Head of caudate nucleus (tissue), 42 donors: Measurements from ENCODE around the gene HLA-DMB.

ENCODE experiments used
- DNase-seq, 42 donors: peaks; one replicate each; pipeline versions ENCODE4 v3.0.0 to v3.0.0-alpha.2; 2020 to 2021; ENCODE audit warnings: mixed read lengths in 7 of 42
- intact Hi-C: fragments of 100-400 bp; cut with DNase I; formaldehyde crosslinking; loops from one replicate; pipeline ENCODE4 v1.15.0; 2022

The HLA-DMB gene

GRCh38 chr6:32936239-32937152 lies 4.3 kb downstream of the HLA-DMB start:
- intact Hi-C loops, result no loop called here
- peak in 3 of 42 donors; percentile 18 to 39 (median 25) for DNase-seq

DNA sequence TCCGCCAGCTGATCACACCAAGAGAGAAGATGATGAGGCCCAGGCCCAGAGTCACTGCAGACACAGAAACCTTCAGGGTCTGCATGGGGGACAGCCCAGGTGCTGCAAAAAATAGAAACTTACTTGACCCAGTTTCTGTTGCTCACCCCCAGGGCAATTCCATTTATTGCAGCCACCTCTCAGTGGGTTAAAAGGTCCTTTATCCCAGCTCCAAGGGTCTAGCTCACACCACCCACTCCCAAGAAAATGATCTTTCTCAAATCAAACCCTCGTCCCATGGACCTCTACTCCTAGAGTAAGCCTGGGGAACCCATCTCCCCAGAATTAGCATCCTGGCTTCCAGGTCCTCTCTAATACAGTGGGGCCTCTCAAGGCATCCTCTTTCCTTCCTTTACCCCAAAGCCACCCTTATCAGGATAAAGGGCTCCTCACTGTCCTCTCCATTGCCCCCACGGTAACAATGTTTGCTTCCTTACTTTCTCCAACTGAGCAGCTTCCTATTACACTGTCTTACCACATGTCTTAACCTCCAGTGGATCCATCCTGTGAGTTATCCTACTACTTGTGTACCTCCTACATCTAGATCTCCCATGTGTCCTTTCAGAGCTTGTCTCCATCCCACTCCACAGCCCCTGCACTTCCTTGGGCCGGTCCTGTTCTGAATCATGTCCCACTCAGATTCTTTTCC lies 5.1 kb downstream of the HLA-DMB start:
- intact Hi-C loops, result no loop called here
- no peak for DNase-seq

GRCh38 chr6:32933661-32934085 lies 7.2 kb downstream of the HLA-DMB start:
- intact Hi-C loops, result loop anchor here (5.0 kb wide), 1 partner anchor 49 kb away; no protein-coding TSS in a partner anchor
- peak; percentile 39 to 93 (median 80) for DNase-seq

DNA sequence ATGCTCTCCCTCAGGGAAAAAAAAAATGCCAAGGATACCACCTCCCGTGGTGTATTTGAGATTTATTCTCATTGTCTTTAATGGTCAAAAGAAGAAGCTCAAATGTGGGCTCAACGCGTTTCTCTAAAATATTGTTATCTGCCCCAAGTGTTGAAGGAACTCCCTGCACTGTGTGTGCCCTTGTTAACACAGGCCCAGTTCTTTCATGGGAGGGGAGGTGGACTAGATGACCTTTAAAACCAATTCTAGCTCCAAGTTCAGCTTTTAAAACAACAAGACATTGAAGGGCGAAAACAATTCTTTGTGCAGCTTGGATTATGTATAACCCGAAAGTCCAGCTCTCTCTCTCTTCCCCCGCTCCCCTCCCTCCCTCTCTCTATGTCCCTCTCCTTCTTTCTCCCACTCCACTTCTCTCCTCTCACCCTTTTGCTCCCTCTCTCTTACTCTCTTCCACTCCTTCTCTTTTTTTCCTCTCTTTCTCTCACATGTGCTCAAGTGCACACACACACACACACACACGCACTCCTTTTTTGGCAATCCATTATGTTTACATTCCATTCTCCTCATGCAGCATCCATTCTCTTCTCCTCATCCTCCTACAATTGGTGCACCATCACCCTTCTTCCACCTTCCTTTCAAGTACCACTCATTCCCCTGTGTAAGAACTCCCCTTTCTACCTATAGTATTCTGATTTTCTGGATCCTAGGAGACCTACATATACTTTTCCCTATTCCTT lies 8.5 kb downstream of the HLA-DMB start:
- intact Hi-C loops, result loop anchor here (5.0 kb wide), 1 partner anchor 50 kb away; no protein-coding TSS in a partner anchor

GRCh38 chr6:32931211-32931610 lies 9.6 kb downstream of the HLA-DMB start:
- intact Hi-C loops, result loop anchor here (5.0 kb wide), 1 partner anchor 51 kb away; no protein-coding TSS in a partner anchor
- no peak for DNase-seq

More for the DNA sequence above, 8.5 kb downstream of the HLA-DMB start:
- no peak for DNase-seq

DNA sequence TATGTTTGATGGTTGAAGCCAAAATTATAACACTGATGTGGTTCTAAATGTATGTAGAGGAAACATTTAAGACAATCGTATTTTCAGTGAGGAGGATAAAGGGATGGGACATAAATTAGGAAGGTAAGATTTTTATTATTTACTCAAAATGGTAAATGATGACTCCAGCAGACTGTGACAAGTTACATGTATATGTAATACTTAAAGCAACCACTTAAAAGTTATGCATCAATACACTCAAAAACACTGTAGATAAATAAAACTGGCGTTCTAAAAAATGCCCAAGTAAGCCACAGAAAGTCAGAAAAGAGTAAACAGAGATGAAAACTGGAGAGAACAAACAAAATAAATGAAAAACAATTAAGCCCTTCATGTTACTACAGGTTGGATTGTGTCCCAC lies 18.7 kb downstream of the HLA-DMB start:
- DNase-seq, result no peak
- intact Hi-C loops, result no loop called here

GRCh38 chr6:32920715-32921114 lies 20.1 kb downstream of the HLA-DMB start:
- DNase-seq, result no peak
- intact Hi-C loops, result no loop called here

GRCh38 chr6:32912951-32913350 lies 27.9 kb downstream of the HLA-DMB start:
- no peak for DNase-seq

GRCh38 chr6:32908897-32909296 lies 31.9 kb downstream of the HLA-DMB start:
- no peak for DNase-seq
- intact Hi-C loops, result no loop called here

More at GRCh38 chr6:32912951-32913350, 27.9 kb downstream of the HLA-DMB start:
- intact Hi-C loops, result no loop called here

DNA sequence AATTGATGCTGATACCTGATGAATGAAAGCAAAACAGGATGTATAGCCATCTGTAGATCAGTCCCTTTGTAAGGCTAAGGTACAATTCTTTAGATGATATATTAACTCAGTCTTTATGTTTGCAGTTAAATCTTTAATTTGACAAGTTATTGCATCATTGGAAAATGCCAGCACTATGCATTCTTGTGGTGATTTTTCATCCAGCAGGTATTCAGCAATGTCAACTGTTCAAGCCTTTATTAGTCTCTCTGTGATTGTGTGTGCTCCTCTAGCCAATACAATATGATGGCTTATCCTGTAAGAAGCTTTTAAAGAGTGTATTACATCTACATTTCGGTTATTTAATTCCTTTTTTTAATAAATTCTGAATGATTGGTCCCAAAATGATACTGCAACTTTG lies 34.3 kb downstream of the HLA-DMB start:
- intact Hi-C loops, result no loop called here
- DNase-seq, result no peak

GRCh38 chr6:32905078-32905477 lies 35.8 kb downstream of the HLA-DMB start:
- intact Hi-C loops, result no loop called here
- DNase-seq, result no peak

DNA sequence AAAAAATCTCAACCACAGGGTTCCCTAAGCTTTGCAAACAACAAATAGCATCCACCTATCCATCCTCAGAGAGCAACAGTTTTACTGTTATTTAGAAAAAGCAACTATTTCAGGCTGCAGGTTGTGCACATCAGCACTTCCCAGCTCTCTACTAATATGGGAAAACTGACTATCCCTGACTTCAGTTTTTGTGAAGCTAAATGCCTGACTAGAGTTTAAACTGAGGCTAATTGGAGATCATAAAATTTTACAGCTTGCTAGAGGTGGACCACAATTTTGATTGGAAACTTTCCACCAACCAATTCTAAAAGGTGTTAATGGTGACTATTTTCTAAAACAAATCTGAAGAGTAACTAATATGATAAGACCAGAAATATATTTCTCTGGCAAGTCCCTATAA lies 36.9 kb downstream of the HLA-DMB start:
- intact Hi-C loops, result no loop called here
- no peak for DNase-seq

GRCh38 chr6:32895006-32895345 lies 45.9 kb downstream of the HLA-DMB start:
- intact Hi-C loops, result no loop called here

GRCh38 chr6:32894085-32895005 lies 46.5 kb downstream of the HLA-DMB start:
- intact Hi-C loops, result no loop called here
- peak; percentile 91 to 98 (median 96) for DNase-seq

More at GRCh38 chr6:32895006-32895345, 45.9 kb downstream of the HLA-DMB start:
- no peak for DNase-seq

DNA sequence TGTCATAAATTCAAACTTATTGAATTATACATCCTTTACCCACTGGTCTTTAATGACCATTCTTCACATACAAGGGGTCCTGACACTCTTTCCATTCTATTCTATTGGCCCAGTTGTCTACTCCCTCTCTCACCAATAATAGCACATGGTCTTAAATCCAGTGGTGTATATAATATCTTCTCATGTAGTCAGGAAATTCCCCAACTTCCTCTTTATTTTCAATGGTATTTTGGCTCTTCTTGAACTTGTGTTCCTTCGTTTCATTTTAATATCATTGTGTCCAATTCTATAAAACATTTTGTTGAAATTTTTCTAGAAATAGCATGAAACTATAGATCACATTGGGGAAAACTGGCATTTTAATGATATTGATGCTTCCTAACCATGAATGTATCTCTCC lies 50.0 kb downstream of the HLA-DMB start:
- DNase-seq, result no peak
- intact Hi-C loops, result no loop called here

DNA sequence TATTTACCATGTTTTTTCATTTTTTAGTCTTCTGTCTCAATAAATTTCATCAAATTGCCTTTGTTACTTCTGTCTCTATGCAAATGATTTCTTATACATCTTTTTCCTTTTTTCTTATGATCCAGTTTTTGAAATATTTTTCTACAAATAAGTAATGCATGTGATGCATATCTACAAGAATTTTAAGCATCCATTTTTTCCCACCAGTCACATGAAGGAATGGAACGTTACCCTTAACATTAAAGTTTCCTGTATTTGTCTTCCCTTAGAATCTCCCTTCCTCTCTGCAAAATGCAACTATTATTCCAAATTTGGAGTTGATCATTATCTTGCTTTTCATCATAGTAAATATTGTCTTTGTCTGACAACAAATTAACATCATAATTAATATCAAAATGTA lies 51.3 kb downstream of the HLA-DMB start:
- intact Hi-C loops, result loop anchor here (5.0 kb wide), 1 partner anchor 98 kb away; no protein-coding TSS in a partner anchor
- DNase-seq, result no peak

DNA sequence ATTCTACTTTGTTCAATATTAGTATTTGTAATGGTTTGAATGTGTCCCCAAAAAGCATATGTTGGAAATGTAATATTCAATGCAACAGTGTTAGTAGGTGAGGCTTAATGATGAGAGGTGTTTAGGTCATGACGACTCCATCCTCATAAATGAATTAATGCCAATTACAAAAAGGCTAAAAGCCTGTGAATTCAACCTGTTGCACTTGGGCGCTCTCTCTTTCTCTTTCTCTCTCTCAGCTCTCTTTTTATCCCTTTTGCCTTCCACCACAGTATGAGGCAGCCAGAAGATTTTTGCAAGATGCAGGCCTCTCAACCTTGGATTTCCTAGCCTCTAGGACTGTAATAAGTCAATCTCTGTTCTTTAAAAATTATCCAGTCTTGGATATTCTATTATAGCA lies 52.3 kb downstream of the HLA-DMB start:
- intact Hi-C loops, result loop anchor here (5.0 kb wide), 1 partner anchor 99 kb away; no protein-coding TSS in a partner anchor

GRCh38 chr6:32887616-32888015 lies 53.2 kb downstream of the HLA-DMB start:
- intact Hi-C loops, result loop anchor here (5.0 kb wide), 1 partner anchor 100 kb away; no protein-coding TSS in a partner anchor

More for the DNA sequence above, 52.3 kb downstream of the HLA-DMB start:
- DNase-seq, result no peak

More at GRCh38 chr6:32887616-32888015, 53.2 kb downstream of the HLA-DMB start:
- no peak for DNase-seq
